Thoracic aorta endothelial cell (primary cell): ENCODE results near the gene COPS7B. TPM values are rescaled to one million over a fixed set of nuclear protein-coding genes. Genes with fewer than 3 reads are reported as not detected.

Experiments used
- small RNA-seq: library from RNA; depleted of rRNA; stranded (forward); fragments of <200 nt; gene quantifications from one replicate; pipeline ENCODE3, GENCODE V24; 2012
- total RNA-seq: library from RNA; depleted of rRNA; stranded (reverse); fragments of >200 nt; gene quantifications from 2 replicates; pipeline ENCODE4 v1.2.3, GENCODE V29; 2012

Gene COPS7B
- total RNA-seq, result 21.9 and 29.3 TPM in 2 replicates

DNA sequence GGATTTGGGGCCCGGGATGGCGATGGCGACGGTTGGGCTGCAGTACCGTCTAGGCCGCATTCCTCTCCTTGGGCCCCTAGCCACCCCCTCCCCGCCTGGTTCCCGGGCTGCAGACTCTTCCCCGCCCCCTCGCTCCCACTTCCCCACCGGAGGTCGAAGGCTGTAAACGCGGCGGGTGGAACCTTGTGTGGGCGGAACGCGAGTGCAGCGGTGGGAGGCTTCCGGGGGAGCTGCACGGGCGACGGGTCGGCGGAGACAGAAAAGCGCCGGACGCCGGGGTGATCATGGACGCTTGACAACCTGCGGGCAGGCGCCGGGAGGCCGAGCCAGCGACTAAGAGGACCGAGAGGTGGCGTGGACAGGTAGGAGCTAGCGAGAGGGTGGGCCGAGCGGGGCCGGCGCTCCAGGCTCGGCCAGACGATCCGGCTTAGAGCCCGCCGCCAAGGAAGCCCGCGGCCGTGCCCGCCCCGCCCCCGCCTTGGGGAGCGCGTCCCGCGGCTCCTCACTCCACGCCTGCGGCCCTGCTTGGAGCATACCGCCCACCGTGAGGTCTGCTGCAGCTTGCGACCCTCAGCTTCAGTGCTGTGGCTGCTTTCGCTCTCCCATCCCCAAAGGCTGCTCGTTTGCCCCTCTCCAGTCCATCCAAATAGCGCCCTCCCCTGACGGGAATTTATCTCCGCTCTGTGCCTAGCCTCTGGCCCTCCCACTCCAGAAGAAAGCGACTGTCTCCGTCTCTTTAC, at the start of gene COPS7B:
Gene COPS7B, plus strand, starts transcription at position 269 of the 740 bp plus-strand sequence. CDS start 2,126 bp downstream, outside the sequence.

DNA sequence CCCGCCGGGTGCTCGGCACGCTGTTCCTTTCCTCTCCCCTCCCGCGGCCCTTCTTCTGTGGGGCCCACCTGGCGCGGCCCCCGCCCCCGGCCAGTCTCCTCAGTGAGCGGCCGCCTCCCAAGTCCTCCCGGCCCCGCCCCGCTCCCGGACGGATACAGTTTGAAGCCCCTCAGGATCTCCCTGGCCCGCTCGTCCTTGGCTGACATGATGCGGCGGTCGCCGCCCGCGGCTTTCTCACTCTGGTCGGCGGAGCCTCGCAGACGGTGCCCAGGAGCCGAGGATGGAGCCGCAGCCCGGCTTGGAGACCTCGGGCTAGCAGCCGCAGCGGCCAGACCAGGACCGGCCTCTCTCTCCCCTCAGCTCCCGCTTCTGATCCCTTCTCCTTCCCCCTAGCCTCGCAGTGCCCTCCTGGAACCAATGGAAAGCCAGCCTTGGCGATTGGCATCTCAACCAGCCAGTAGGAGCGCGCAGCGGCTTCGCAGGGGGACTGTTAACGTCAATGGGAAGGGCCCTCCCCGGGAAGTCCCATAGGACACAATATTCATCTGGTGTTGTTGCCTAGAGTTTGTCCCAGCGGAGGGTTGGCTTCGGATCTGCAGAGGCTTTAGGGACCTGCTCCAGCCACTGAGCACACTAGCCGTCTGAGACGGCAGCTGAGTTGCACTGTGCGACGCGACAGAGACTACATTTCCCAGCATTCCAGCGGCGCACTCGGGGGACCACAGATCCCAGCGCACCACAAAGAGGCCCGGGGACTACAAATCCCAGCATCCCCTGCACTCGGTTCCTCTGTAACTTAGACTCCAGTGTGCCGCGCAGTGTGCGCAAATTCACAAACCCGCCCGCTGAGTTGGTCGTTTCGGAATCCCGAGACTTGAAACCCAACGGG, 5.1 kb upstream of the COPS7B start, which contains the start of gene PDE6D:
Gene PDE6D, minus strand, starts transcription at position 374 of the 889 bp plus-strand sequence. Its CDS starts 168 bp downstream, at position 206.

Small RNAs within 50 kb of the gene (small RNA-seq; reads per million reads assigned to genes)
- gene AC073476.4, result not detected

Other genes starting within 250 kb of the COPS7B start
- not detected in 2 replicates for gene TEX44, start 193.6 kb upstream of the COPS7B start, total RNA-seq
- gene PTMA, start 77.9 kb upstream of the COPS7B start, total RNA-seq, result 1,813 and 1,929 TPM in 2 replicates
- 27.5 and 36.0 TPM in 2 replicates for gene PDE6D, start 5.2 kb upstream of the COPS7B start, total RNA-seq
- gene NPPC, start 140.0 kb downstream of the COPS7B start, total RNA-seq, result not detected in 2 replicates
- 32.3 and 36.1 TPM in 2 replicates for gene DIS3L2, start 175.3 kb downstream of the COPS7B start, total RNA-seq